K562 (cell line): ENCODE data around the gene CAPN12.

Experiments
- CBX1 ChIP-seq: sonication (generic); IDR thresholded peaks from 2 replicates; pipeline ENCODE4 v1.6.1; 2016; ENCODE audit warnings: antibody characterized with exemption, low read depth, mild to moderate bottlenecking
- EP300 ChIP-seq: IDR thresholded peaks from 2 replicates; pipeline ENCODE4 v1.6.1; 2012; ENCODE audit warnings: low read length, improper control_type of control experiment
- ETV5 ChIP-seq: sonication (generic); formaldehyde crosslinking; IDR thresholded peaks from 2 replicates; pipeline ENCODE4 v1.4.0; 2020; ENCODE audit warnings: low read depth, mild to moderate bottlenecking, missing genetic modification reagents
- NFIC ChIP-seq: fragments of 450-650 bp; IDR thresholded peaks from 2 replicates; pipeline ENCODE4 v1.6.1; 2017; ENCODE audit warnings: mild to moderate bottlenecking, inconsistent platforms
- NUFIP1 ChIP-seq: fragments of 450-650 bp; IDR thresholded peaks from 2 replicates; pipeline ENCODE4 v1.6.1; 2018; ENCODE audit not compliant: partially characterized antibody
- SP2 ChIP-seq: IDR thresholded peaks from 2 replicates; pipeline ENCODE4 v1.6.1; 2011; ENCODE audit warnings: mild to moderate bottlenecking, low read depth, low read length, moderate library complexity; ENCODE audit not compliant: poor library complexity, severe bottlenecking; ENCODE audit errors: extremely low read depth
- TCF7L2 ChIP-seq: fragments of 150-350 bp; IDR thresholded peaks from 2 replicates; pipeline ENCODE4 v1.6.1; 2016; ENCODE audit warnings: low read depth, mild to moderate bottlenecking, low read length, moderate library complexity
- TF ChIP-seq, protein P1 (sequence below), 3 experiments: IDR thresholded peaks in 2 of 3; conservative IDR thresholded peaks in 1 of 3; 2 replicates each; pipeline ENCODE4 v1.5.1; 2011 to 2012; ENCODE audit warnings: low read length in 3 of 3, mild to moderate bottlenecking in 3 of 3, control low read depth in 2 of 3, improper control_type of control experiment in 1 of 3, inconsistent platforms in 1 of 3, low read depth in 1 of 3, mixed read lengths in 1 of 3, moderate library complexity in 1 of 3; ENCODE audit not compliant: insufficient read depth in 2 of 3
- TF ChIP-seq, protein P2 (sequence below): sonication (generic); formaldehyde crosslinking; IDR thresholded peaks from 2 replicates; pipeline ENCODE4 v1.8.0; 2022; ENCODE audit warnings: mild to moderate bottlenecking, low read depth, missing genetic modification reagents

DNA sequence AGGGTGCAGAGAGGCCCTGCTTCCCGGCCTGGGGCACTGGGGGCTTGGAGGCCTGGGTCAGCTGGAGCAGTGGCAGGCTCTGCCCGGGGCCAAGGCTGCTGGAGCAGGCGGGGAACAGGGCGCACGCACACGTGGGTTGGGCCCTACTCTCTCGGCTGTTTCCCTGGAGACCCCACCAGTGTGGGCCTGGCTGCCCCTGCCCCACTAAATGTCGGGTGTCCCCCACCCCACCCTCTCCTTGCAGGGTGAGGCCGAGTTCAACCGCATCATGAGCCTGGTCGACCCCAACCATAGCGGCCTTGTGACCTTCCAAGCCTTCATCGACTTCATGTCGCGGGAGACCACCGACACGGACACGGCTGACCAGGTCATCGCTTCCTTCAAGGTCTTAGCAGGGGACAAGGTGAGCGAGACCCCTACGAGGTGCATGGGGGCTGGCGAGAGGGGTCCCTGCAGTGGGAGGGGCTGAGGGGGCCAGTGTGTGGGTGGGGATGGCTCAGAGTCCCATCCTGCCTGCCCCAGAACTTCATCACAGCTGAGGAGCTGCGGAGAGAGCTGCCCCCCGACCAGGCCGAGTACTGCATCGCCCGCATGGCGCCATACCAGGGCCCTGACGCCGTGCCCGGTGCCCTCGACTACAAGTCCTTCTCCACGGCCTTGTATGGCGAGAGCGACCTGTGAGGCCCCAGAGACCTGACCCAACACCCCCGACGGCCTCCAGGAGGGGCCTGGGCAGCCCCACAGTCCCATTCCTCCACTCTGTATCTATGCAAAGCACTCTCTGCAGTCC is 15.3 kb downstream of the CAPN12 start:
- TF ChIP-seq EP300 = no peak
- TF ChIP-seq, protein P1, sequence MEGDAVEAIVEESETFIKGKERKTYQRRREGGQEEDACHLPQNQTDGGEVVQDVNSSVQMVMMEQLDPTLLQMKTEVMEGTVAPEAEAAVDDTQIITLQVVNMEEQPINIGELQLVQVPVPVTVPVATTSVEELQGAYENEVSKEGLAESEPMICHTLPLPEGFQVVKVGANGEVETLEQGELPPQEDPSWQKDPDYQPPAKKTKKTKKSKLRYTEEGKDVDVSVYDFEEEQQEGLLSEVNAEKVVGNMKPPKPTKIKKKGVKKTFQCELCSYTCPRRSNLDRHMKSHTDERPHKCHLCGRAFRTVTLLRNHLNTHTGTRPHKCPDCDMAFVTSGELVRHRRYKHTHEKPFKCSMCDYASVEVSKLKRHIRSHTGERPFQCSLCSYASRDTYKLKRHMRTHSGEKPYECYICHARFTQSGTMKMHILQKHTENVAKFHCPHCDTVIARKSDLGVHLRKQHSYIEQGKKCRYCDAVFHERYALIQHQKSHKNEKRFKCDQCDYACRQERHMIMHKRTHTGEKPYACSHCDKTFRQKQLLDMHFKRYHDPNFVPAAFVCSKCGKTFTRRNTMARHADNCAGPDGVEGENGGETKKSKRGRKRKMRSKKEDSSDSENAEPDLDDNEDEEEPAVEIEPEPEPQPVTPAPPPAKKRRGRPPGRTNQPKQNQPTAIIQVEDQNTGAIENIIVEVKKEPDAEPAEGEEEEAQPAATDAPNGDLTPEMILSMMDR (IDR thresholded peaks at IDR 0.05 in 2 of 3, conservative IDR thresholded peaks at IDR 0.05 in 1 of 3; ENCODE audit: insufficient read depth in 2 of 3, low read depth in 1 of 3, low read length in 3 of 3) = no peak
- no peak for TF ChIP-seq NFIC
- TF ChIP-seq, protein P2, sequence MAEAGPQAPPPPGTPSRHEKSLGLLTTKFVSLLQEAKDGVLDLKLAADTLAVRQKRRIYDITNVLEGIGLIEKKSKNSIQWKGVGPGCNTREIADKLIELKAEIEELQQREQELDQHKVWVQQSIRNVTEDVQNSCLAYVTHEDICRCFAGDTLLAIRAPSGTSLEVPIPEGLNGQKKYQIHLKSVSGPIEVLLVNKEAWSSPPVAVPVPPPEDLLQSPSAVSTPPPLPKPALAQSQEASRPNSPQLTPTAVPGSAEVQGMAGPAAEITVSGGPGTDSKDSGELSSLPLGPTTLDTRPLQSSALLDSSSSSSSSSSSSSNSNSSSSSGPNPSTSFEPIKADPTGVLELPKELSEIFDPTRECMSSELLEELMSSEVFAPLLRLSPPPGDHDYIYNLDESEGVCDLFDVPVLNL (CRISPR knock-in tag) = no peak
- TF ChIP-seq CBX1 = no peak
- TF ChIP-seq SP2 = no peak
- no peak for TF ChIP-seq NUFIP1
- TF ChIP-seq ETV5 (CRISPR knock-in tag) = no peak
- TF ChIP-seq TCF7L2 = no peak
